Measurements from ENCODE around the gene NEURL1.
"Not testable (repeated sequence)": the region's sequence is repeated elsewhere in the genome, so short reads cannot be mapped to it uniquely, and the experiment has no call there.

NEURL1 gene

DNA sequence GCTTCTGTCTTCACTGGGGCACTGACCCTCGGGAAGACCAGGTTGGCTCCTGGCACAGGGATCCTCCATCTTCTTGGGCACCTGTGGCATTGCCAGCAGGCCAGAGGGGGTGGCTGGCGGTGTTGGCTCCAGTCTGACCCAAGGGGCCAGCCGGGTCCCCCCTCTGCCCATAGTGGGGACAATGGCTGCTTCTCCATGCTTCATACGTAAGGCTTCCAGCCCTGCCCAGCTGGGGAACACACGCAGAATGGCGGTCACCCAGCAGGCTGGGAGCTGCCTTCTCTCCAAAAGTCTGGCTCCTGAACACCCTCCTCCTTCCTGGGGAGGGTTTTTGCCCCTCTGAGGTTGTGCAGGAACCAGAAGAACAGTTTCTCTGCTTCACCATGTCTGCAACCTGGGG is 106.8 kb downstream of the NEURL1 start:
- FAIRE-seq: no peak
- DNase-seq (ENCODE audit: insufficient read length, low spot score): no peak

DNA sequence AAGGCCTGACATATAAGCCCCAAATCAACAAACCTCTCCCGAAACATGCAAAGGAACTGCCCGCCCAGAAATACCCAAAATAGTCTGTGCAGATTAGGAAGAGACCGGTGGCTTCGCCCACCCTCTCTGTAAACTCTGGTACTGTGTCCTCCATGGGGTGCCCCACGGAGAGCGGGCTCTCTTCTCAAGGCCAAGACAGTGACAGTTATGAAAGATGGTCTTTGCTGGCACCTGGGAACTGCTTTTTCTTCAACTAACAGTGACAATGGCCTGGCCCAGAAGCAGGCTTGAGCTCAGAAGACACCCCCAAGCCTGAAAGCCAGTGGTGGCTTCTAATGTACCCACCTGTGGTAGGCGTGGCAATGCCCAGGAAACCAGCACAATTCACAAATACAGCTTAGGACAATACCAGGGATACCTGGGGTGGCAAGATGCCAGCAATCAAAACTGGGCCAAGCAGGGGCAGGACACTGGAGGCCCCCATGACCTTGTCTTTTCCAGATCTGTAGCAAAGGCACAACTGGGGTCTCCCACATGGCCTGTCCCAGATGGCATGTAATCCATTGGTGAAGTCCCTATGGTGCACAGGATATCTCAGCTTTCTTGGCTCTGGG is 107.6 kb downstream of the NEURL1 start:
- no peak for FAIRE-seq
- DNase-seq (ENCODE audit: insufficient read length, low spot score): no peak

DNA sequence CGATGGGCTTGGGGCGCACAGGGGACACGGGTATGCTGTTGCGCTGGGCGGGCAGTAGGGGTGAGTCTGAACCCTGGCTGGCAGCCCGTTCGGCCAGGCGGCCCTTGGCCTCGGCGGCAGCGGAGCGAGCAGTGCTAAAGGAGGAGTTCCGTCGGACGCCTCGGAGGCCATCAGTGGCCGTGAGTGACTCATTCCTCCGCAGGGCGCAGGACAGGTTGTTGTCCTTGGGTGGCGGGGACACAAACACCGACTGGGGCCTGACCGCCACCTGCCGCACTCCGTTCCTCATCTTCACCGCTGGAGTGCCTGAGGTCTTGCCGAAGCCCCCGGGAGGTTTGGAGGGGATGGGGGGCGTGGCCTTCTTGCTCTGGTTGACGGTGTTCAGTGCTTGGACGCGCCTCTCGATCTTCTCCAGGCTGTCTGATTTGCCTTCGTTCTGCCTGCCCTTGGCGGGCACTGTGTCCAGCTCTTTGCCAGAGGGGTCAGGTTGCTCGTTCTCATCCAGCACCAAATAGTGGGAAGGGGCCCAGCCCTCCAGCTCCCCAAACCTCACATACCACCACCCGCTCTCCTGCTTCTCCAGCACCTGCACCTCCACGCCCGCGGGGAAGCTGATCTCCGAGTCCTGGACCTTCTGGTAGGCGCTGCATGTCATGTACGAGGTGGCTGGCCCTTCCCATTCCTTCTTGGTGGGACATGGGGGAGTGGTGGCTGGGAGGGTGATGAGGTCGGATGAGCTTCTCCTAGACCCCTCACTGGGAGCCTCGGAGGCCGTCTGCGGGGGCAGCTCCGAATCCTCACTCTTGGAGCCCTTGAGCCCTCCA is 108.7 kb downstream of the NEURL1 start:
- FAIRE-seq (no peak), DNase-seq (ENCODE audit: insufficient read length, low spot score) (no peak)

DNA sequence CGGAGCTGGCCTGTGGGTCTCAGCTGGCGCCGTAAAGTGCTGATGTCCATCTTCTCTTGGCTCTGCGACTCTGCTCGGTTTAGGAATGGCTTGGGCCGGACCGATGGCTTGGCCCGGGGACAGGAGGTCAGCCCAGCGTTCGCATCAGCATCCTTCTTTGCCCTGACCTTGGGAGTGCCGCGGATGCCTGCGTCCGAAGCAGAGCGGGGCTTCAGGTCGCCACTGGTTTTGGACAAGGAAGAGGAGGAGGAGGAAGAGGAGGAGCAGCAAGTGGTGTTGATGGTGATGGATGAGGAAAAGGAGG is 109.3 kb downstream of the NEURL1 start:
- DNase-seq (ENCODE audit: insufficient read length, low spot score) (no peak), FAIRE-seq (no peak)

DNA sequence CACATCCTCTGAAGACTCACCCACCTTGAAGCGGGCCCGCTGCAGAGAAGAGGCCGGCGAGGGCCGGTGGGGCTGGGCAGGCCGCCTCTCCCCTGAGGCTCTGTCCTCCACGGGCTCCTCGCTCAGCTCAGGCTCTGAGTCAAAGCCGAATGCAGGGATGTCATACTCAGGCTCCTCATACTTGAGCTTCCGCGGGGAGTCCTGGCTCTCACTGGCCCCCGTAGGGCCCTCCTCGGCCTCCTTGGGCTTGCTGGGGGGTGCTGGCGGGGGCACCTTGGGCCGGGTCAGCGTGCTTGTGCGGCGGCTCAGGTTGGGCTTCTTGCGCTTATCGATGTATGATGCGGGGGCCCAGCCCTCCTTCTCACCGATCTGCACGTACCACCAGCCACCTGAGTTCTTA is 109.9 kb downstream of the NEURL1 start:
- DNase-seq (ENCODE audit: insufficient read length, low spot score) (no peak), FAIRE-seq (no peak)

DNA sequence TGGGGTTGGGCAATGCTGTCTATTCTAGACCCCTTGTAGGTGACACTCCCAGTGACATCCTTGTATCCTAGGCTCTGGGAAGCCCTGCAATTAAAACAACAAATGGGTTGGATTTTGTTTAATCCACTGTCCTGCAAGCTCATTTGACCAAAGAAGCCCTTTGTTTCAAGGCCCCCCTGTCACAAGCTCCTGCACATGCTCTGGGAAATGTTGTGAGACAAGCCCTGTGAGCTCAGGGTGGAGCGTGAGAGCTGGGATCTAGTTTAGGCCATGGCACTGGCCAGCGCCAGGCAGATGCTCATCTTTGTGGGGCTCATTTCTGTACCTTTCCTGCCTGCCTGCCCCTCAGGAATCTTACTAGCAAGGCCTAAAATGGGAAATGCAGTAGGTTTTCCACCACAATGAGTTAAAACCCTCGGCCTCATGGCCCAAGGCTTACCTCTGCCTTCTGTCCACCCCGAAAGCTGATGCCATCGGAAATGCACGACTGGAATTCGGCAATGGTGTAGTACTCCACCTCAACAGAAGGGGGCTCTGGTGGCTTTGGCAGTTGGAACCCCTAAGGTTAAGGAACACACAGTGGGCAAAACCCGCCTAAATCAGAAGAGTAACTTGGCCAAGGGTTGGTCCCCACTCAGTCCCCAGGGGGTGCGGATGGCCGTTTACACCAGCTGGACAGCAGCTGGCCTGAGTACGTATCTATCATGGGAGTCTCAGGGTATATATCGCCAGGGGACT is 112.0 kb downstream of the NEURL1 start:
- no peak for FAIRE-seq
- peak; percentile 59 for DNase-seq (ENCODE audit: insufficient read length, low spot score)

DNA sequence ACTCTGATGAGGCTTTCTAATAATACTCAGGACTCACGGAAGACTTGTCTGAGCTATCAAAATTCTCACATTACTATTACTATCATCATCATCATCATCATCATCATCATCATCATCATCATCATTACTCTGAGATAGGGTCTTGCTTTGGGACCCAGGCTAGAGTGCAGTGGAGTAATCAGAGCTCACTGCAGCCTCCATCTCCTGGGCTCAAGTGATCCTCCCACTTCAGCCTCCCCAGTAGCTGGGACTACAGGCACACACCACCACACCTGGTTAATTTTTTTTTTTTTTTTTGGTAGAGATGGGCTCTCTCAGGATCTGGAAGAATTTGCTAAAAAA is 112.6 kb downstream of the NEURL1 start:
- not testable (repeated sequence) for FAIRE-seq

DNA sequence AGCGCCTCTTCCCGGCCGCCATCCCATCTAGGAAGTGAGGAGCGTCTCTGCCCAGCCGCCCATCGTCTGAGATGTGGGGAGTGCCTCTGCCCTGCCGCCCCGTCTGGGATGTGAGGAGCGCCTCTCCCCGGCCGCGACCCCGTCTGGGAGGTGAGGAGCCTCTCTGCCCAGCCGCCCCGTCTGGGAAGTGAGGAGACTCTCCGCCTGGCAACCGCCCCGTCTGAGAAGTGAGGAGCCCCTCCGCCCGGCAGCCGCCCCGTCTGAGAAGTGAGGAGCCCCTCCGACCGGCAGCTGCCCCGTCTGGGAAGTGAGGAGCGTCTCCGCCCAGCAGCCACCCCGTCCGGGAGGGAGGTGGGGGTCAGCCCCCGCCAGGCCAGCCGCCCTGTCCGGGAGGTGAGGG is 113.5 kb downstream of the NEURL1 start:
- not testable (repeated sequence) for FAIRE-seq

More for the DNA sequence above, 112.6 kb downstream of the NEURL1 start:
- DNase-seq (ENCODE audit: insufficient read length, low spot score): not testable (repeated sequence)

DNA sequence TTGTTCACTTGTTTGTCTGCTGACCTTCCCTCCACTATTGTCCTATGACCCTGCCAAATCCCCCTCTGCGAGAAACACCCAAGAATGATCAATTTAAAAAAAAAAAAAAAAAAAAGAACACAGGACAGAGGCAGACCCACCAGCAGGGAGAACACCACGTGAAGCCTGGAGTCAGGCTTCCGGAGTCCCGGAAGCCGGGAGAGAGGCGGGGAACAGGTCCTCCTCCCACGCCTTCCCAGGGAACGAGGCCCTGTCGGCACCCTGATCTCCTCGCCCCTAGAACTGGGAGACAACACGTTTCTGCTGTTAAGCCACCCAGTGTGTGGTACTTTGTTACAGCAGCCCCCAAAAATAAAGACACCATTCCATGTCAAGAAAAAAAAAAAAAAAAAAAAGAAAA is 114.6 kb downstream of the NEURL1 start:
- FAIRE-seq; DNase-seq (ENCODE audit: insufficient read length, low spot score): not testable (repeated sequence)

More for the DNA sequence above, 113.5 kb downstream of the NEURL1 start:
- DNase-seq (ENCODE audit: insufficient read length, low spot score): not testable (repeated sequence)

DNA sequence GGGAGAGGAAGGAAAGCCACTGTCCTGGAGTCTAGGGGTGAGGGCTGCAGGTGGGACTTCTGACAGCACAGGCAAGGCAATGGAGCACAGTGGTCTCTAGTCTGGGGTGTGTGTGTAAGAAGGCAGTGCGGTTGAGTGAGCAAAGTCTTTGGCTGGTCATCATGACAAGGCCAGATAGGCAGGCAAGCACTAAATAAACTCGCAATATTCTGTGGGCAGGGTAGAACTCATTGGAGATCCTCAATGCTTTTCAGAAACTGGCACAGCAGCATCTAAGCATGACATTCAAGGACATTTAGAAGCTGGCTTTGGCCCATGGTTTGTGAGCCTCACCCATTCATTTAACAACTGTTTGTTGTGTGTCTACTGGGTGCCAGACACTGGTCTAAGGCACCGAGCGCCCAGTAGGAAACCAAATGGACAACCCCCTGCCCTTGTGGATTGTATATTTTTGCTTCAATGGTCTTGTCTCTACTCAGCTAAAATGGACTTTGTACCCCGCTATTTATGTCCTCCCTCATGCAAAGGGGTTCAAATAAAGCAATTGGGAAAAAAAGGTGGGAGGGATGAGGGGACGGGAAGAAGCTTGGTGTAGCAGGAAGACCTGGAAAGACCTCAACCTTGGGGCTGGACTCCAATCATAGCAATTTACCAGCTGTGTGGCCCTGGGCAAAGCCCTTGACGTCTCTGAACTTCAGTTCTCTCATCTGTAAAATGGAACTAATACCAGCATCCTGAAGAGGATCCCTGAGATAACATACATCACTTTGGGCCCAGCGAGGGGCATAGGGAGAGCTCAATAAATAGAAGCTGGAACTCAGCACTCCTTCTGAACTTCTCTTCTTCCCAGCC is 116.0 kb downstream of the NEURL1 start:
- FAIRE-seq (no peak), DNase-seq (ENCODE audit: insufficient read length, low spot score) (no peak)

DNA sequence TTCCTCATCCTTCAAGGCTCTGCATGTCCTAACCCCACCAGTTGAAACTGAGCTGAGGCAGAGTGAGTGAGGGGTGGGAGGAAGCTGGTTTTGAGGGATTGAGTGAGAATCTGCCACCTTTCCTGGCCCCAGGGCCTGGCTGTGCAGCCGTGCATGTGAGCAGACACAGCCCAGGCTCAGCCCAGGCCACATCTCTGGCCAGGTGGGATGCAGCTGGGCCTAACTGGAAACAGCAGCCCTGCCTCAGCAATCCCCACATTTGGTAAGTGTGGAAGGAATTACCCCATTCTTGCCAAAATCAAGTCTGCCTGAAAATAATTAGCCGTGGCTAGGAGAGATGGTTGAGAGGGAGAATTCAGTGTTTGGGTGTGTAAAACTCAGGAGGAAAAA is 116.6 kb downstream of the NEURL1 start:
- FAIRE-seq: no peak
- no peak for DNase-seq (ENCODE audit: insufficient read length, low spot score)

DNA sequence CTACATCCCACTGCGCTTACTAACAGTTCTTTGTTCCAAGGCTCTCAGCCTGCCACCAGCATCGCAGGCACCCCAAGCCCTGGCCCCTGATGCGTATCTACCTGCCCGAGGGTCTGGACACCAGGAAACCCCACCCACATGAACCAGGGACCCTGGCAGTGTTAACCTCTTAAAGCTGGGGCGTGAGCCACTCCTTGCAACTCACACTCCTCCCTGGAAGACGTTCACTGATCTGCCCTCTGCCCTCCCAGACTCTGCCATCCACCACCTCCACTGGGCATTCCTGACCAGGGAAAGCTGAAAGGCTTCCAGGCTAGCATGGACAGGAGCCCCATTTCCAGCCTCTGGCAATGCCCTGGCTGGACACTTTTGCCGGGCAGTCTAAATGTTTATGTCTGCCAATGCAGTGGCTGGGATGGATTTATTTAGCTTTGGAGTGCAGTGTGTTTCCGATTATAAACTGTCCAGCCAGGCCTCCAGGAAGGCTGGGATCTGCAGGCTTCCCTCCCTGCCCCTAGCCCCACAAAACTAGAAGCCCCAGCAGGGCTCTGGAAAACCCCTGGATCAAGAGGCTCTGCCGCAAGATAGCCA is 117.5 kb downstream of the NEURL1 start:
- DNase-seq (ENCODE audit: insufficient read length, low spot score) (no peak), FAIRE-seq (no peak)

DNA sequence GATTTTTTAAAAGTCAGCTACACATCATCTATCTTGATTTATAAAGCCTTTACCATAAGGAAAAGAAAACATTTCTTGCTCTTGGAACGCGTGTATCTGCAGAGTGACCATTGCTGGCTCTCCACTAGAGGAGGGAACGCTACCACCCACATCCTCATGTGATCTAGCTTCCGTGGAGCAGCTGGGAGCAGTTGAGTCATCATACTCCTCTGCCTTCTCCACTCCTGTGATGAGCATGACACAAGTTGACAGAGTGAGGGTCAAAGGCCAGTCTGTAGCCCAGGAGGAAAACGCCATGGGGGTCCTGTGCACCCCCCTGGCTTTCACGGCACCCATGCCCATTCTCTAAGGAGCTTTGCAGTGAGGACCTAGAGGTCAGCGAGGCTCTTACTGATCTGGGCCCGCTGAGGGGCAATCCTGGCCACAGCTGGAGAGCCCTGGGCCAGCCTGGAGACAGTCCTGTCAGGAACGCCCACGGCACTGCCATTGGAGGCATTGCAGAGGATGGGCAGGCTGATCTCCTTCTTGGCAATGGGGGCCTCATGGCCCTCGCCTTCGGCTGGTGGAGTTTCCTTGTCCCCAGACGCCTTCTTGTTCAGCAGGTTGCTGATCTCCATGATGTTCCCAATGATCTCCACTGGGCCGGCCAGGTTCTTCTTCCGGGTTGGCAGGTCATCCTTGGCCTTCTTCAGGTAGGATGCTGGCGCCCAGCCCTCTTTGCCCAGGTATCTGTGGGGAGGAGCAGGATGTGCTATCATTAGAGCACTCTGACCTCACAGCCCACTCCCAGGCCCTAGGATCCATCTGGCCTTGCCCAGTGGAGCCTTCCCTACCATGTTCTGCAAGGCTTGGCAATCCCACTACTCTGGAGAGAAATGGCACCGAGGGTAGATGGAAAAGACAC is 119.2 kb downstream of the NEURL1 start:
- peak; percentile 23 for FAIRE-seq
- peak; percentile 23 for DNase-seq (ENCODE audit: insufficient read length, low spot score)

DNA sequence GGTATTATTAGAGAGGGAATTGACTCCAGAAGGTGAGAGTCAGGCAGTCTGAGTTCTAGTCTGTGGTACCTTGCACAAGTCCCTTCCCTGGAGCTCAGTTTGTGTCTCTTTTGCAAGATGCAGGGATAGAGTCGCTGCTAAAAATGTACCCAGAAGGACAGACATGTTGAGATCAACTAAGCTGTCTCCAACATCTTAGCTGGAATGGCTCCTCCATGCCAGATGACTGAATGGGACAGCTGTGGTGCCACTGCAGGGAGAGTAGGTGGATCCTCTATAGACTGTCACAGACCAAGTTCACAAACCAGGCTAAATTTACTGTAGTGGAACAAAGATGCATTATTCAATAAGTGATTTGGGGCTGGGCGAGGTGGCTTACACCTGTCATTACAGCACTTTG is 120.1 kb downstream of the NEURL1 start:
- peak; percentile 20 for FAIRE-seq

DNA sequence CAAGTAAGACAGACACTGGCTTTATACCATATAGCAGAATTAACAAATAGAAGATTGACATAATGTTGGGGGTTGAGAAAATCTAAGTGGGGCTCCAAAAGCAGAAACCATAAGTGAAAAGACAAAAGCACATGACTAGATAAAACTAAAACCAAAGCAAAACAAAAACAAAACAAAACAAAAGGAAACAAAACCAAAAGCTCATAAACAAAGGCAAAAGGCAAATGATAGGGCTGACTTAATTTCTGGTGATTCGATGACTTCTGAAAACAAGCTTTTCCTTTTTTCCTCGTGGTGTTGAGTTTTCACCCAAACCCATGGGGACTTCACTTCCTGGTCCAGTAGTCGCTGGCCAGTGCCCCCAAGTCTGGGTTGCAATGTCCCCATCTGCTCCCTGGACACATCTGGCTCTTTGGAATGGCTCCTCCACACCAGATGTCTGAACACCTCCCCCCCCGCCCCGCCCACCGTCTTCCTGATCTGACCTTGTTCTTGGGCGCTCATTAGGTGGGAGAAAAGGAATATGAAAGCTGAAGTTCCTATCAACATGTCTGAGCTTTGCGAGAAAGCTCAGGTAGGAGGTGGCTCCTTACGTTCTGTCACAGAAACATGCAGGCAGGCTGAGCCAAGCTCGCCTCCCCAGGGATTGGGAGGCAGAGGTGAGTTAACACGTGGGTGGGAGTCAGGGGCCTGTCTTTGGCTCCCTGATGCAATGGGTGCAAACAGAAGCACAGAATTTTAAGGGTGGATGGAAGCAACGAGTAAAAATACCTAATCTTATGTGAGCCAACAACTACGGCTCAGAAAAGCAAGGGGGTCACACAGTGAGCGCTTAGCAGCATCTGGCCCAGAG is 121.0 kb downstream of the NEURL1 start:
- FAIRE-seq (no peak), DNase-seq (ENCODE audit: insufficient read length, low spot score) (no peak)

More for the DNA sequence above, 120.1 kb downstream of the NEURL1 start:
- no peak for DNase-seq (ENCODE audit: insufficient read length, low spot score)

DNA sequence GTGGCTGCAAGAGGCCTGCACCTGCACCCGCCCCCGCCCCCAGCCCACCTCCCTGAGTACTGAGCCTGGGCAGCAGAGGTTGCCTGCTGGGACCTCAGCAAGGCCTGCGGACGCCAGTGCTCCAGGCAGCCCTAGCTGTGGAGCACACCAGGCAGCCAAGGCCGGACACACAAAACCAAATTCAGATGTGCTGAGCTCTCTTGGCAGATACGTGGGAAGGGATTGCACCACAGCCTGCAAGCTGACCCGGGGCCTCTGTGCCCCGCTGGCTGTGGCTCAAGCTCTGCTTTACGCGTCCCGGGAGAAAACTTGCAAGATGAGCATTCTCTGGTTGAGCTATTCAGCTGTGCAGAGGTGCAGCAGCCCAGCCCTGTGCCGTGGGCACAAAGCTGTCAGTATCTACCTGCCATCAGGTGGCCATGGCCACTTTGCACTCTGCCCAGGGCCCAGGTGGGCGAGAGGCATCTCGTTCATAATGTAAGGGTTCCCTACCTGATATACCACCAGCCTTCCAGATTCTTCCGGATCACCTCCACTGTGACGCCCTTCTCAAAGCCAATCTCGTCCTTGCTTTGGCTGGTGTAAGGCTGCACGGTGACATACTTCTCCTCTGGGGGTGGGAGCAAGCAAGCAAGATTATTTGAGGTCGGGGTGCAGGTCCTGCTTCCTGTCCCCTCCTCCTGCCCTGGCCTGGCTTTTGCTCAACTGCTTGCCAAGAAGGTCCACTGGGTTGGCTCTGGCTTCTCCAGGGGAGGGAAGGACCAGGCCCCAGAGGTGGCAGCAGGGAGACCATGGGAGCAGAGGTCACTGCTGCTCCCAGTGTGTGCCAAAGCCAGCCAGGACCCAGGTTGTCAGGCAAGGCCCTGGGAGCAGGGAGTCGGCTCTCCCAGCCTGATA is 123.4 kb downstream of the NEURL1 start:
- DNase-seq (ENCODE audit: insufficient read length, low spot score): no peak
- no peak for FAIRE-seq

DNA sequence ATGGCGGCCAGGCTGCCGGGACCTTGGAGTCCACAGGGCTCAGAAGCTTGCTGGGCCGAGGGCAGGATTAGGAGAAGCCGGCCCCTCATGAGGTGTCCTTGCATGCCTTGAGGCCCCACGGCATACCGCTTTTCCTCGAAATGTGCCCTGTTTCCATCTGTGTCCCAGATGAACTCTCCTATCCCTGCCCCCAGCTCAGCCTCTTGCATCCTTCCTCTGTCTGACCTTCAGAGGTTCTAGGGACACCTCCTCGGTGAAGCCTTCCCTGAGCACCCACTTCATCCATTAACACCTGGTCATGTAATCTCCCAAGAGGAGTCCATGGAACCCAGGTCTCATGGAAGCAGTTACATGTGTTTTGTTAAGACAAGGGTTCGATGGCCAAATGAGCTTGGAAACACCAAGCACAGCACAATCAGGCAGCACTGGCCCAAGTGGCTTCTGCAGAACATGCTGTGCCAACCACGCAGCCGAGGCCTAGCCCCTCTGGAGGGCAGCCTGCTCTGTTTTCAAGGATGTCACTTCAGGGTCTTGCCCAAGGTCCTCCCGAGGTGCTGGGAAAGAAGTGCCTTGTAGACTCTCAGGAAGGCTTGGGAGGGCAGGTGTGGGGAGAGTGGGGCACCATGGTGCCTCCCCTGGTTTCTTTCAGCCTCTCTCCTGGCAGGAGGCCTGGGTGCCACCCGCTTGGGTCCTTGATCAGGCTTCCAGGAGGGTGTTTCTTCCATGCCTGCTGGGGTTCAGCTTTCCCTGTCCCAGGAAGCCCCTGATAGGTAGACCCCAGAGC is 124.3 kb downstream of the NEURL1 start:
- DNase-seq (ENCODE audit: insufficient read length, low spot score) (no peak), FAIRE-seq (no peak)
